ENCODE measurements around the gene CYSTM1. TPM values are rescaled to one million over a fixed set of nuclear protein-coding genes. Genes with fewer than 3 reads are reported as not detected.

The CYSTM1 gene
- total and polyA plus RNA-seq, 2 of the 8 experiments (the other 6 are each of a cell fraction or from before 2014, with no cell fraction given) = 25.0 to 47.8 TPM

- no peak overlapping the region for H2BK12ac ChIP-seq (ENCODE audit: low read depth, low read length)
- CTCF ChIA-PET (ENCODE audit: partially characterized antibody) = interaction anchor here (0.7 to 1.5 kb wide), 2 partner anchors 16 to 53 kb away, joined by 3 read pairs; no protein-coding TSS in a partner anchor
- no peak for DNase-seq (ENCODE audit: low read depth in 1 of 2, low spot score in 2 of 2)
- 95% methylated on average over 1 of the region's 1 CpG; no CpG with 5 or more reads in 1 of the 2 experiments for WGBS, 2 experiments (ENCODE audit: extremely low coverage in 1 of 2, insufficient coverage in 1 of 2, insufficient read length in 1 of 2, insufficient replicate concordance in 2 of 2, low coverage in 1 of 2, low lambda C conversion rate in 2 of 2, missing lambda C conversion rate in 1 of 2)
- no peaks in the 10 kb centered on the region for H3K9me3 ChIP-seq (ENCODE audit: insufficient read depth in 2 of 2, low read depth in 1 of 2, low read length in 1 of 2)
- no peak for TF ChIP-seq SP2 (IDR thresholded peaks at IDR 0.05; ENCODE audit: low read length)
- no peak for TF ChIP-seq NANOG (IDR thresholded peaks at IDR 0.05; ENCODE audit: insufficient read depth, low read depth, low read length, poor library complexity, severe bottlenecking)
- no peak for TF ChIP-seq TAF7 (optimal IDR thresholded peaks at IDR 0.05; ENCODE audit: borderline replicate concordance, low read depth, low read length)
- TF ChIP-seq CBX8 (IDR thresholded peaks at IDR 0.05; ENCODE audit: borderline replicate concordance, low read depth, low read length) = no peak
- no peak for TF ChIP-seq SRF (IDR thresholded peaks at IDR 0.05; ENCODE audit: low read depth, low read length)
- no peak for TF ChIP-seq CEBPB (IDR thresholded peaks at IDR 0.05; ENCODE audit: low read depth, low read length)
- no peak for TF ChIP-seq TEAD4 (IDR thresholded peaks at IDR 0.05; ENCODE audit: low read depth, low read length)
- H2BK120ac ChIP-seq (replicated peaks; ENCODE audit: low read depth, low read length) = no peak overlapping the region
- H3K4ac ChIP-seq (replicated peaks; ENCODE audit: insufficient read length, low read depth, low read length) = no peak overlapping the region
- no peak overlapping the region for H3K23ac ChIP-seq (ENCODE audit: insufficient read length)
- no peak overlapping the region for H3K4me3 ChIP-seq (ENCODE audit: extremely low read depth in 1 of 4, insufficient read depth in 2 of 4, low read depth in 3 of 4, low read length in 4 of 4)
- H2AFZ ChIP-seq (ENCODE audit: low read length) = no peak overlapping the region
- H3K23me2 ChIP-seq (ENCODE audit: low read depth, low read length) = no peaks in the 10 kb centered on the region
- no peaks in the 10 kb centered on the region for H3K79me2 ChIP-seq (ENCODE audit: control insufficient read depth in 1 of 2, insufficient read depth in 2 of 2, low read length in 2 of 2)
- no peak overlapping the region for H2BK5ac ChIP-seq (ENCODE audit: low read depth, low read length)
- H3K14ac ChIP-seq (ENCODE audit: insufficient read length) = no peak overlapping the region
- no peak overlapping the region for H3K56ac ChIP-seq (replicated peaks; ENCODE audit: insufficient read length, low read depth, low read length)
- POLR2A ChIA-PET (ENCODE audit: partially characterized antibody) = no interaction called here
- no peaks in the 10 kb centered on the region for H3K36me3 ChIP-seq (ENCODE audit: control insufficient read depth in 2 of 4, insufficient read depth in 4 of 4, low read length in 3 of 4)
- H3K9ac ChIP-seq (replicated peaks in 1 of 4; ENCODE audit: extremely low read depth in 1 of 4, low read depth in 3 of 4, low read length in 3 of 4) = no peak overlapping the region
- H2BK15ac ChIP-seq (ENCODE audit: low read length) = no peak overlapping the region
- H3K79me1 ChIP-seq (ENCODE audit: low read depth, low read length) = no peaks in the 10 kb centered on the region
- H4K5ac ChIP-seq (ENCODE audit: insufficient read length, low read depth, low read length) = no peak overlapping the region
- no peak overlapping the region for H3K27ac ChIP-seq (ENCODE audit: low read depth, low read length)
- H4K91ac ChIP-seq (replicated peaks; ENCODE audit: insufficient read length, low read length) = no peak overlapping the region
- H3K18ac ChIP-seq (ENCODE audit: extremely low read depth, low read length) = no peak overlapping the region
- no peak for FAIRE-seq
- no peak overlapping the region for H2BK20ac ChIP-seq (ENCODE audit: low read length)
- H4K8ac ChIP-seq (ENCODE audit: extremely low read depth, insufficient read depth, low read length) = no peak overlapping the region
- no peaks in the 10 kb centered on the region for H3K27me3 ChIP-seq (replicated peaks in 1 of 4; ENCODE audit: control insufficient read depth in 3 of 4, extremely low read depth in 1 of 4, insufficient read depth in 3 of 4, low read length in 3 of 4)
- no peaks in the 10 kb centered on the region for H4K20me1 ChIP-seq (replicated peaks in 1 of 2; ENCODE audit: control insufficient read depth in 1 of 2, insufficient read depth in 2 of 2, low read length in 2 of 2)
- peaks cover 0 to 4% (median 0%) of the 10 kb centered on the region in 4 experiments; a peak in 1 of 7 replicates for H3K4me1 ChIP-seq (replicated peaks in 1 of 4; ENCODE audit: control insufficient read depth in 3 of 4, insufficient read depth in 4 of 4, low read length in 3 of 4)
- H2AK5ac ChIP-seq (ENCODE audit: low read depth, low read length) = no peak overlapping the region
- H3K4me2 ChIP-seq (ENCODE audit: insufficient read depth in 1 of 2, low read depth in 2 of 2, low read length in 2 of 2) = no peak overlapping the region
Observed at GRCh38 chr5:140222416-140222815, 47.4 kb downstream of the CYSTM1 start.

Data from H1 (cell line).